ENCODE measurements around the gene KRT4. TPM values are rescaled to one million over a fixed set of nuclear protein-coding genes. Genes with fewer than 3 reads are reported as not detected.

KRT4 gene
- total RNA-seq, 1 experiment from 2014 or later = 20.7 TPM

DNA sequence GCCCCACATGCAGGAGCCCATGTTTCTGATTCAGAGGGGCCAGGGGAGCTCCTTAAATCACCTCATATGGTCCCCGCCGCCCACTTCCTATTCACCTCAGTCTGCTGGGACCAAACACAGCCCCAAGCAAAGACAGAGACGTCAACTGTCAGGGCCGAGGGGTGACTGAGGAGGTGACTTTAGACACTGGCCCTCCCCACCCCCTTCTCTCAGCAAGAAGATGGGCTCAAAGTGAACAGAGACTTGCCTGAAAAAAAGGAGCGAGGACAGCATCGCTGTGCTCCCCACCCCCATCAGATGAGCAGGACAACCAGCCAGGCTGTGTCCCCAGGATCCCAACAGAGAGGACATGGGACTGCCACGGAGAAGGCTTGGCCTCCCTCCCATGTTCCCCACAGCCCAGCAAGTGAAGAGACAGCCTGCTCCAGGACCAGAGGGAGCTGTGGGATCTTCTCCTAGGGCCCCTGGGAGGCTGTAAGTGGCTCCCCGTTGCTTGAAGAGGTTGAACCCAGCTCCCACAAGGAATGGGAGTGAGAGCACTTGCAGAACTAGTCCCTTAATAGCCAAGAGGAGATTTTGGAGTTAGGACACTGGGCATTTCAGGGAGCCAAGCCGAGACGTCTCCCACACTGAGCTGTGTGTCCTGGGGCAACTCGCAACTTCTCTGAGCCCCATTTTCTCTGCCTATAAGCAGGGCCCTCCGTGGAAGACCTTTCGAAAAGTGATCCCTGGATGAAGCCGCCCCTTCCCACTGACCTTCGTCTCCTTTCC is 21.5 kb upstream of the KRT4 start:
- H3K27me3 ChIP-seq (ENCODE audit: low read length) = no peaks in the 10 kb centered on the region
- ChIA-PET POLR2A (ENCODE audit: unreplicated experiment) (no interaction called here), CTCF (interaction anchor here (0.5 kb wide), 1 partner anchor 88 kb away, joined by 3 read pairs; no protein-coding TSS in a partner anchor)
- no peak overlapping the region; the same call in 1 of the 2 replicates for H3K9ac ChIP-seq (ENCODE audit: low read length)
- peak overlapping the region; percentile 30 for H3K4me2 ChIP-seq (ENCODE audit: low read length)
- H3K4me1 ChIP-seq (ENCODE audit: insufficient read depth, low read length) = peaks cover 27% of the 10 kb centered on the region
- H3K79me2 ChIP-seq (ENCODE audit: low read length) = no peaks in the 10 kb centered on the region
- H2AFZ ChIP-seq (ENCODE audit: low read length) = no peak overlapping the region
- ATAC-seq (no peak), DNase-seq (no peak)
- no peaks in the 10 kb centered on the region for H3F3A ChIP-seq (ENCODE audit: low read length, unreplicated experiment)
- no peak overlapping the region for H3K4me3 ChIP-seq (ENCODE audit: low read length)
- intact Hi-C loops (cut with micrococcal nuclease) = no loop called here
- H3K9me3 ChIP-seq (ENCODE audit: low read length) = no peaks in the 10 kb centered on the region
- no peaks in the 10 kb centered on the region for H3K36me3 ChIP-seq (ENCODE audit: low read depth, low read length)
- TF ChIP-seq EZH2phosphoT487 (IDR thresholded peaks at IDR 0.05; ENCODE audit: borderline replicate concordance, low read length) (no peak), EZH2 (IDR thresholded peaks at IDR 0.05; ENCODE audit: low read length, unreplicated experiment) (no peak)
- TF ChIP-seq, protein P1, sequence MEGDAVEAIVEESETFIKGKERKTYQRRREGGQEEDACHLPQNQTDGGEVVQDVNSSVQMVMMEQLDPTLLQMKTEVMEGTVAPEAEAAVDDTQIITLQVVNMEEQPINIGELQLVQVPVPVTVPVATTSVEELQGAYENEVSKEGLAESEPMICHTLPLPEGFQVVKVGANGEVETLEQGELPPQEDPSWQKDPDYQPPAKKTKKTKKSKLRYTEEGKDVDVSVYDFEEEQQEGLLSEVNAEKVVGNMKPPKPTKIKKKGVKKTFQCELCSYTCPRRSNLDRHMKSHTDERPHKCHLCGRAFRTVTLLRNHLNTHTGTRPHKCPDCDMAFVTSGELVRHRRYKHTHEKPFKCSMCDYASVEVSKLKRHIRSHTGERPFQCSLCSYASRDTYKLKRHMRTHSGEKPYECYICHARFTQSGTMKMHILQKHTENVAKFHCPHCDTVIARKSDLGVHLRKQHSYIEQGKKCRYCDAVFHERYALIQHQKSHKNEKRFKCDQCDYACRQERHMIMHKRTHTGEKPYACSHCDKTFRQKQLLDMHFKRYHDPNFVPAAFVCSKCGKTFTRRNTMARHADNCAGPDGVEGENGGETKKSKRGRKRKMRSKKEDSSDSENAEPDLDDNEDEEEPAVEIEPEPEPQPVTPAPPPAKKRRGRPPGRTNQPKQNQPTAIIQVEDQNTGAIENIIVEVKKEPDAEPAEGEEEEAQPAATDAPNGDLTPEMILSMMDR (conservative IDR thresholded peaks at IDR 0.05; ENCODE audit: low read depth, low read length) = no peak
- no TSS peak for BruUV-seq (replicated peaks)
- peak overlapping the region; percentile 41 for H3K27ac ChIP-seq (ENCODE audit: low read length)
- no peaks in the 10 kb centered on the region for H4K20me1 ChIP-seq (ENCODE audit: low read length)
- no peaks in the 10 kb centered on the region for H3K9me2 ChIP-seq (replicated peaks; ENCODE audit: low read length)

GRCh38 chr12:52834727-52835001 is 20.7 kb upstream of the KRT4 start:
- Histone ChIP-seq H2AFZ (ENCODE audit: low read length) (no peak overlapping the region), H3K4me1 (ENCODE audit: insufficient read depth, low read length) (peaks cover 27% of the 10 kb centered on the region), H4K20me1 (ENCODE audit: low read length) (no peaks in the 10 kb centered on the region), H3K9me2 (replicated peaks; ENCODE audit: low read length) (no peaks in the 10 kb centered on the region), H3K9me3 (ENCODE audit: low read length) (no peaks in the 10 kb centered on the region), H3K79me2 (ENCODE audit: low read length) (no peaks in the 10 kb centered on the region), H3K4me3 (ENCODE audit: low read length) (no peak overlapping the region), H3K9ac (ENCODE audit: low read length) (no peak overlapping the region), H3F3A (ENCODE audit: low read length, unreplicated experiment) (no peaks in the 10 kb centered on the region), H3K27me3 (ENCODE audit: low read length) (no peaks in the 10 kb centered on the region), H3K4me2 (ENCODE audit: low read length) (no peak overlapping the region), H3K27ac (ENCODE audit: low read length) (no peak overlapping the region), H3K36me3 (ENCODE audit: low read depth, low read length) (no peaks in the 10 kb centered on the region)
- no peak for DNase-seq
- CTCF ChIA-PET = no interaction called here
- no peak for TF ChIP-seq EZH2phosphoT487 (IDR thresholded peaks at IDR 0.05; ENCODE audit: borderline replicate concordance, low read length)
- TF ChIP-seq, protein P1 (conservative IDR thresholded peaks at IDR 0.05; ENCODE audit: low read depth, low read length) = no peak
- TF ChIP-seq EZH2 (IDR thresholded peaks at IDR 0.05; ENCODE audit: low read length, unreplicated experiment) = no peak
- POLR2A ChIA-PET (ENCODE audit: unreplicated experiment) = no interaction called here
- ATAC-seq = no peak
- intact Hi-C loops (cut with micrococcal nuclease) = no loop called here
- BruUV-seq (replicated peaks) = no TSS peak

GRCh38 chr12:52833922-52834726 is 20.2 kb upstream of the KRT4 start, which contains the start of gene KRT79:
Gene KRT79 (minus strand): TSS chr12:52834311. CDS start chr12:52834260, 51 bp downstream.
- BruUV-seq (replicated peaks) = no TSS peak
- ChIA-PET CTCF (no interaction called here), POLR2A (ENCODE audit: unreplicated experiment) (no interaction called here)
- H3K4me3 ChIP-seq (ENCODE audit: low read length) = no peak within 1 kb of the TSS
- no peaks in the 10 kb centered on the region for H3K9me3 ChIP-seq (ENCODE audit: low read length)
- no peaks in the 10 kb centered on the region for H3K27me3 ChIP-seq (ENCODE audit: low read length)
- H3K4me2 ChIP-seq (ENCODE audit: low read length) = no peak within 1 kb of the TSS
- H3K9me2 ChIP-seq (replicated peaks; ENCODE audit: low read length) = no peaks in the 10 kb centered on the region
- DNase-seq (no peak), ATAC-seq (no peak)
- no peaks in the 10 kb centered on the region for H3F3A ChIP-seq (ENCODE audit: low read length, unreplicated experiment)
- H3K36me3 ChIP-seq (ENCODE audit: low read depth, low read length) = no peaks in the 10 kb centered on the region
- H3K79me2 ChIP-seq (ENCODE audit: low read length) = no peaks in the 10 kb centered on the region
- H3K4me1 ChIP-seq (ENCODE audit: insufficient read depth, low read length) = peaks cover 27% of the 10 kb centered on the region
- no peak within 1 kb of the TSS for H2AFZ ChIP-seq (ENCODE audit: low read length)
- TF ChIP-seq, protein P1 (conservative IDR thresholded peaks at IDR 0.05; ENCODE audit: low read depth, low read length) = no peak
- no peak for TF ChIP-seq EZH2 (IDR thresholded peaks at IDR 0.05; ENCODE audit: low read length, unreplicated experiment)
- no peak for TF ChIP-seq EZH2phosphoT487 (IDR thresholded peaks at IDR 0.05; ENCODE audit: borderline replicate concordance, low read length)
- no peaks in the 10 kb centered on the region for H4K20me1 ChIP-seq (ENCODE audit: low read length)
- intact Hi-C loops (cut with micrococcal nuclease) = no loop called here
- H3K9ac ChIP-seq (ENCODE audit: low read length) = no peak within 1 kb of the TSS
- H3K27ac ChIP-seq (ENCODE audit: low read length) = no peak within 1 kb of the TSS
